ENCODE measurements around the gene USP48. TPM values are rescaled to one million over a fixed set of nuclear protein-coding genes. Genes with fewer than 3 reads are reported as not detected.
"Not testable (repeated sequence)": the region's sequence is repeated elsewhere in the genome, so short reads cannot be mapped to it uniquely, and the experiment has no call there.

Gene USP48
- polyA plus RNA-seq, 4 donors = 48.7 to 81.7 (median 66.1) TPM

DNA sequence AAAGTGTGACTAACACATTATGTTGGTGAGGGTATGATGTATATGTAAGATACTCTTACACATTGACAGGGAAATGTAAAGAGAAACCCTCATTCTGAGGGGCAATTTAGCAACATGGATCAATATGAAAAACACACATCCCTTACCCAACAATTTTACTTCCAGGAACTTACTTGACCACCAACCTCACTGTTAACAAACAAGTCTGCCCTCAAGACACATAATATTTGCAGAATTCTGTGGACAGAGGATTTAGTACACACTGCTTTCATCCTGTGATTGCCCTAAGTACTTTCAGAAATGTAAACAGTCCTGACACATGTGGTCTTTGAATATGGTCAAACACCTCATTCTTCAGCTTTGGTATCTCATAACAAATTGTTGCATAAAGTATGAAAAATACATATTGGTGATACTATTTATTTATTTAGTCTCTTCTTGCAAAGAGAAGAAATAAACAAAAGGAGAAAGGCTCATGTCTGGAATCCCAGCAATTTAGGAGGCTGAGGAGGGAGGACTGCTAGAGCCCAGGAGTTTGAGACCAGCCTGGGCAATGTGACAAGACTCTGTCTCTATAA lies 6.9 kb downstream of the USP48 start:
- no peak for DNase-seq (ENCODE audit: low read depth in 4 of 4, low spot score in 2 of 4)

DNA sequence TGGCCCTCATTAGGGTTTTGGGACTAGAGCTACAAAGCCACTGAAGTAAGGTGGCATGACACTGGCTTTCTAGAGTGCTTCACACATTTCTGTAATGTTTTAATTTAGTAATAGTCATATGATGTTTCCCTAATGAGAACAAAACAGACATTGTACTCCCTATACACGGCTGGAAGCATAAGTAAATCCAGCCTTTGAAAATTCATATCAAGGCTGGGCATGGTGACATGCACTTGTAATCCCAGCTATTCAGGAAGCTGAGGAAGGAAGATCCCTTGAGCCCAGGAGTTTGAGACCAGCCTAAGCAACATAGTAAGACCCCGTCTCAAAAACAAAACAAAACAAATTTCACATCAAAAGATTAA lies 7.4 kb downstream of the USP48 start:
- no peak for DNase-seq (ENCODE audit: low read depth in 4 of 4, low spot score in 2 of 4)

GRCh38 chr1:21774835-21775549 lies 8.0 kb downstream of the USP48 start:
- no peak for DNase-seq (ENCODE audit: low read depth in 4 of 4, low spot score in 2 of 4)

DNA sequence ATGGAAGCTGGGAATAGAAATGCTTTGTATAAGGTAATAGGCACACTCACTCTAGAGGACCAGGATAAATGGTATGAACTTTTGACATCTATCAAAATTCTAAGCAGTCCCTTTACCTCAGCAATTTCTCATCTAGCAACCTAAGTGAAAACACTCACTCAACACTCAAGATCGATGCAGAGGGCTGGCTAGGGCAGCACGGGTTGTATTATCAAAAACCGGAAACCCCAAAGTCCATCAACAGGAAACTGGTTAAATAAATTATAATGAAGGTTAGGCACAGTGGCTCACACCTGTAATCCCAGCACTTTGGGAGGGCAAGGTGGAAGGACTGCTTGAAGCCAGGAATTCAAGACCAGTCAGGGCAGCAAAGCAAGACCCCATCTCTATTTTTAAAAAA lies 9.4 kb downstream of the USP48 start:
- DNase-seq (ENCODE audit: low read depth in 4 of 4, low spot score in 2 of 4) = no peak

DNA sequence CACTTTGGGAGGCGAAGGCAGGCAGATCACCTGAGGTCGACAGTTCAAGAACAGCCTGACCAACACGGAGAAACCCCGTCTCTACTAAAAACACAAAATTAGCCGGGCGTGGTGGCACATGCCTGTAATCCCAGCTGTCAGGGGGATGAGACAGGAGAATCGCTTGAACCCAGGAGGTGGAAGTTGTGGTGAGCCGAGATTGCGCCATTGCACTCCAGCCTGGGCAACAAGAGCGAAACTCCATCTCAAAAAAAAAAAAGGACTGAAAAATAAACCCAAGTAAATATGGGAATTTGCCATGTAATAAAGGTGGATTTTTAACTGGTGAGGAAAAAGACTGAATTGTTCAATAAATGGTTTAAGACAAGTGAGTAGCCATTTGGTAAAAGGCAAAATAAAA lies 11.3 kb downstream of the USP48 start:
- DNase-seq (ENCODE audit: low read depth in 4 of 4, low spot score in 2 of 4) = not testable (repeated sequence)

DNA sequence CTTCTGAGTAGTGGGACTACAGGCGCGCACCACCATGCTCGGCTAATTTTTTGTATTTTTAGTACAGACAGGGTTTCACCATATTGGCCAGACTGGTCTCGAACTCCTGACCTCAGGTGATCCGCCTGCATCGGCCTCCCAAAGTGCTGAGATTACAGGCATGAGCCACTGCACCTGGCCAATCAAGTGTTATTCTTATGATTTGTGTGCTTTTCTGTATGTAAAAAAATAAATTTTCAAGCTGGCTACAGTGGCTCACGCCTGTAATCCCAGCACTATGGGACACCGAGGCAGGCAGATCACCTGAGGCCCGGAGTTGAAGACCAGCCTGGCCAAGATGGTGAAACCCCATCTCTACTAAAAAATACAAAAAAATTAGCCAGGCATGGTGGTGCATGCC lies 12.3 kb downstream of the USP48 start:
- not testable (repeated sequence) for DNase-seq (ENCODE audit: low read depth in 4 of 4, low spot score in 2 of 4)

DNA sequence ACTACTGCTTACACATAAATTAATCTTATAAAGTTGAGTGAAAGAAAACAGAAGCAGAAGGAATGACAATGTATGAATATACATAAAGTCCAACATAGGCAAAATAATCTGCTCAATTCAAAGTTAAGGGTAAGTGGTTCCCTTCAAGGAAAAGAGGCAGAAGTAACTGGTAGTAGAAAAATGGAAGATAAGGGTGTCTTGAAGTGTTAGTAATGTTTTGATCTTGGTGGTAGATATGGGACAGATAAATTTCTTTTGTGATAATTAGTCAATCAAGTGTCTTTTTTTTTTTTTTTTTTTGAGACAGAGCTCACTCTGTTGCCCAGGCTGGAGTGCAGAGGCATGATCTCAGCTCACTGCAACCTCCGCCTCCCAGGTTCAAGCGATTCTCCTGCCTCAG lies 12.7 kb downstream of the USP48 start:
- DNase-seq (ENCODE audit: low read depth in 4 of 4, low spot score in 2 of 4) = no peak

- not testable (repeated sequence) for DNase-seq (ENCODE audit: low read depth in 4 of 4, low spot score in 2 of 4)
Observed at GRCh38 chr1:21767106-21767505, 15.8 kb downstream of the USP48 start.

DNA sequence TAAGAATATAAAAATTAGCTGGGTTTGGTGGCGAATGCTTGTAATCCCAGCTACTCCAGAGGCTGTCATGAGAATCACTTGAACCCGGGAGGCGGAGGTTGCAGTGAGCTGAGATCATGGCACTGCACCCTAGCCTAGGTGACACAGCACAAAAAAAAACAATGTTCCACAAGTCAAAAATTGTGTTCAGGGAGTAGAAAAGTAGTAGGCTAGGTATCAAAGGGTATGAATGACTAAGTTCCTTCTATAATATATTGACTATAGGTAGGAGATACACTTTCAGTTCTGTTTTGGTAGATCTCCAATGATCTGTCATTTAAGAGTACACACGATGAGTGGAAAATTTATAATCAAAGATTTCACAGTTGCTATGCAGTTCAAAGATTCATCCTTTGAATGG lies 16.7 kb downstream of the USP48 start:
- DNase-seq (ENCODE audit: low read depth in 4 of 4, low spot score in 2 of 4) = no peak

- peak in 1 of 4 donors; percentile 2 for DNase-seq (ENCODE audit: low read depth in 4 of 4, low spot score in 2 of 4)
Observed at GRCh38 chr1:21764615-21765423, 18.1 kb downstream of the USP48 start.

- no peak for DNase-seq (ENCODE audit: low read depth in 4 of 4, low spot score in 2 of 4)
Observed at GRCh38 chr1:21763694-21764419, 19.1 kb downstream of the USP48 start.

GRCh38 chr1:21763236-21763635 lies 19.7 kb downstream of the USP48 start:
- no peak for DNase-seq (ENCODE audit: low read depth in 4 of 4, low spot score in 2 of 4)

- no peak for DNase-seq (ENCODE audit: low read depth in 4 of 4, low spot score in 2 of 4)
Observed at GRCh38 chr1:21762022-21762404, 20.9 kb downstream of the USP48 start.

DNA sequence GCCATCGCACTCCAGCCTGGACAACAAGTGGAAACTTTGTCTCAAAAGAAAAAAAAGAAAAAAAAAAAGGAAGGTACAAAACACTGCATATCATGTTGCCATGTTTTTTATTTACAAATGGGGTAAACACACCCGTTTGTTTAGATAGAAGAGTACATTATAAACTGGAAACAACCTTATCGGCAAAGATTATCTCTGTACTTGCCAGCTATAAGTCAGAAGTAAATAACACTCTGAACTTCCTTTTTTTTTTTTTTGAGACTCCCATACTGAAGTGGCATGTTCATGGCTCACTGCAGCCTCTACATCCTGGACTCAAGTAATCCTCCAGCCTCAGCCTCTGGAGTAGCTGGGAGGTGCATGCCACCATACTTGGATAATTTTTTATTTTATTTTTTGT lies 21.9 kb downstream of the USP48 start:
- no peak for DNase-seq (ENCODE audit: low read depth in 4 of 4, low spot score in 2 of 4)

GRCh38 chr1:21759818-21760217 lies 23.1 kb downstream of the USP48 start:
- no peak for DNase-seq (ENCODE audit: low read depth in 4 of 4, low spot score in 2 of 4)

- no peak for DNase-seq (ENCODE audit: low read depth in 4 of 4, low spot score in 2 of 4)
Observed at GRCh38 chr1:21759182-21759581, 23.8 kb downstream of the USP48 start.

GRCh38 chr1:21758614-21759013 lies 24.3 kb downstream of the USP48 start:
- DNase-seq (ENCODE audit: low read depth in 4 of 4, low spot score in 2 of 4) = no peak

- no peak for DNase-seq (ENCODE audit: low read depth in 4 of 4, low spot score in 2 of 4)
Observed at GRCh38 chr1:21756393-21757089, 26.4 kb downstream of the USP48 start.

DNA sequence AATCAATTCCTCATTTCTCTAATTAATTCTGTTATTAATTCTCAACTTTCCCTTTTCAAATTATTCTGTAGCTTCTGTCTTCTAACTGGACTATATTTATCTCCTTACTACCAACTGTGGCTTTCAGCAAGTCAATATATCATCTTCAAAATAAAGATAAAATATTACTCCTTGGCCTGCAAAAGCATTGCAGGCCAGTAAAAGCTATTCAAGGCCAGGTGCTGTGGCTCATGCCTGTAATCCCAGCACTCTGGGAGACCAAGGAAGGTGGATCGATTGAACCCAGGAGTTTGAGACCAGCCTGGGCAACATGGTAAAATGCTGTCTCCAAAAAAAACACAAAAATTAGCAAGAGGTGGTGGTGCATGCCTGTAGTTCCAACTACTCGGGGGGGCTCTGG lies 27.9 kb downstream of the USP48 start:
- no peak for DNase-seq (ENCODE audit: low read depth in 4 of 4, low spot score in 2 of 4)

- no peak for DNase-seq (ENCODE audit: low read depth in 4 of 4, low spot score in 2 of 4)
Observed at GRCh38 chr1:21754583-21754982, 28.4 kb downstream of the USP48 start.

DNA sequence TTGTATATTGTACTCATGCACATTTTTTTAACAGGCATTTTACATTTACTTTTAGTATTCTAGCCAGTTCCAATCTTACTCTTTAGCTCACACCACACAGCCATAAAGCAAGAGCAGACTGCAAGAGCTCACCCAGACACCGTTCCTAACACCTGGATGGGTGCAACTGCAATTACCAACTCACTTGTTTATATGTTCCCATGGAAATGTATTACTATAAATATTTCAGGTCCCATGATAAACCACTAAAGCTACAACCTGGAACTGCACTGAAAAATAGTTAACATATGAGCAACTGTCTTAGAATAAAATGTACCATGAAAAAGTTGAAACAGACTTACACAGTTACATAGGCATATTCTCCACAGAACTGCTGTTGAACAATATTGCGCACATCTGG lies 30.8 kb downstream of the USP48 start:
- DNase-seq (ENCODE audit: low read depth in 4 of 4, low spot score in 2 of 4) = no peak
